GM21447 (cell line): ENCODE measurements around the gene SLC36A3.
A peak's percentile ranks its signal among the peaks of the same experiment; 100 is the strongest.
"Not testable (repeated sequence)": the region's sequence is repeated elsewhere in the genome, so short reads cannot be mapped to it uniquely, and the experiment has no call there.

Experiments
- ATAC-seq: cut with Tn5 transposase; IDR thresholded peaks from one replicate; pipeline ENCODE4 v1.9.1; 2021; ENCODE audit not compliant: unreplicated experiment

The SLC36A3 gene

DNA sequence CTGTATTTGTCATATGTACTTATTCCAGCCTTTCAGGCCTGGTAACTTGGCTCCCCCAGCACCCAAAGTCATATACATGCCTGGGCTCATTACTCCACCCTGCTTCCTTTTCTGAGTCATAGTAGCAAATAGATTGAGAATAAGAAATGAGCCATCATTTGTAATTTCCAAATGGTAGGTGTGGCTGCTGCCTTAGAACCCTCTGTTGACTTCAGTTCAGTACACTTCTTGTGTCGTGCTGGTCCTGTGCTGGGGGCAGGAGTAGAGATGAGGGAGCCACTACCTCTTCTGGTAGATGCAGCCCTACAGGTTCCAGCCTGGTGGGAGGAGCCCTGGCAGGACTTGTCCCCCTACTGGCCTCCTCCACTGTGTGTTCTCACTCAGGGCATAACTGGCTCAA lies 39.5 kb downstream of the SLC36A3 start:
- ATAC-seq: no peak

DNA sequence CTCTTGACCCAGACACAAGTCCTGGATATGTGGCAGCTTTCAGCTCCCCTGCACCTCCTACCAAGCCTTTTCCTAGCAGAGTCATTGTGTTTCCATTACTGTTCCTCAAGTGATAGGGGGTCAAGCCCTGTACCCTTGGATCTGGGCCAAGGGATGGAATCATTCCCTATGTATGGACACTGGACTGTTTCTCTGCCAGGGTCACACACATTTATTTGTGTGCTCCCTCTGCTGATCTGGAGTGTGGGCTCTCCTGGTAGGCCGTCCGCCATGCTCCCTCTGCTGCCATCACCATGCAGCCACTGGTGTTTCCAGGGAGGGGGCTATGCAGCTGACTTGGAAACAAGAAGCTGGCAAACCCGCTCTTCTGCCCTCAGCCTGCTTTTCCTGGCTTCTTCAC lies 41.0 kb downstream of the SLC36A3 start:
- ATAC-seq: no peak

DNA sequence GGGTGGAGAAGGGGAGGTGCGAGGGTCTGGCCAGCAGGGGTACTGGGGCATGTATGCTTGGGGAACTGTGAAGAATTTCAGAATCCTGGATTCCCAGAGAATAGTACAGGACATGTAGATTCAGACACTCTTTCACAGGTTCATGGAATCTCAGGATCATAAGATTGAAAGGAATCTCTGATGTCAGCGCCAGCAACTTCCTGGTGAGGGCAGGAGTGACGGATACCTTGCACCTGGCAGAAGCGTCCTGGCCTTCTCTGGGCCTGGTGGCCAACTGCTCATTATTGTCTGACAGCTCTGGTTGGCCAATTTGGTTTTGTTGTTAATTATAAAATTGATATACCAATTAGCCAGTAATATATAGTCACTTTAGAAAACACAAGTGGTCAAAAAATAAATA lies 43.6 kb downstream of the SLC36A3 start:
- ATAC-seq: no peak

DNA sequence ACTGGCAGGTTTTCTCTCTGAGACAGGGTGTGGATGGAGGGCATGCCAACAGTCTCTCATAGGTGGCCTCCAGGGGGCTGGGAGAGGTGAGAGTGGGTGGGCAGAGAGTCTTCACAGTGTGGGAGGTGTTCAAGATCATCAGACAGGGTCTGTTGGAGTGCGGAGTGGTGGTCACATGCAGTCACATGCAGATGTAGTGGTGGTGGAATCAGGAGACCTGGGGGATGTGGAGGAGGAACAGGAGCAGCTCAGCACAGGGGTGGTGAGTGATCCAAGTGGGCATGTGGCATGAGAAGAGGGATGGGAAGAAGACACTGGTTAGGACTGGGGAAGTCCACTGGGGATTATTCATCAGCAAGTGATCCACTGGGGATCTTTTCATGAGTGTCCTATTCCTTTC lies 44.8 kb downstream of the SLC36A3 start:
- ATAC-seq: no peak

DNA sequence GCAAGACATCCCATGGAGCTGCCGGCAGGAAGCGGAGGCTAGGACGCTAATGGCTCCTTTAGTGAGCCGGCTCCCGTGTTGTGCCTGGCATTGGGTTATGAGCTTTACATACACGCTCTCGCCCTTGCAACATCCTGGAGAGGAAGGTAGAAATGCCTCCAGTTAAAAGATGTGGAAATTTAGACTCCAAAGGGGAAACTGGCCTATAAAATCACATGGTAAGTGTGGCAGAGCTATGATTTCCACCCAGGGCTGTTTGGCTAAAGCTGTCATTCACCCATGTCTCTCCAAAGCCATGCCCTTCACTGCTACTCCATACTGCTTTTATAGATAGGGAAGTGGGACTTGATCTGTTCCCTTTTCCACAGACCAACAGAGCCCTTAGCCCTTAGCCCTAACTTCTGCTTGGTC lies 45.4 kb downstream of the SLC36A3 start:
- no peak for ATAC-seq

DNA sequence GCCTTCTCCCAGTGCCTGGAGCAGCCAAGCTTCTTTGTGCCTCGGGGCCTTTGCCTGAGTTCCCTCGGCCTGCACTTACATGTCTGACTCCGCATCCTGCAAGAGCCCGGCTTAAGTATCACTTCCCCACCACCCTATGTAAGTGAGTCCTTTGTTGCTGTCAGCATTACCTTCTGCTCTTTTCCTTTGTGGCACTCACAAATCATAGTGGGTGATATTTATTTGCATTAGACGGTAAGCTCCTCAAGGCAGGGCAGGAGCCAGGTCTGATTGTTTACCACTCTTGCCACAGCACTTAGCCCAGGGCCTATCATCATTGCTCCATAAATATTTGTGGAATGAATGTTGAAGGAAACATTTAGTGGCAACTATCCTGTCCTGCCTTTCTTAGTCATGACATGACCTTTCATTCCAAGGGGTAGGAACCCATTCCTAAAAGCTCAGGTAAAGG lies 45.8 kb downstream of the SLC36A3 start:
- peak; percentile 21 for ATAC-seq

DNA sequence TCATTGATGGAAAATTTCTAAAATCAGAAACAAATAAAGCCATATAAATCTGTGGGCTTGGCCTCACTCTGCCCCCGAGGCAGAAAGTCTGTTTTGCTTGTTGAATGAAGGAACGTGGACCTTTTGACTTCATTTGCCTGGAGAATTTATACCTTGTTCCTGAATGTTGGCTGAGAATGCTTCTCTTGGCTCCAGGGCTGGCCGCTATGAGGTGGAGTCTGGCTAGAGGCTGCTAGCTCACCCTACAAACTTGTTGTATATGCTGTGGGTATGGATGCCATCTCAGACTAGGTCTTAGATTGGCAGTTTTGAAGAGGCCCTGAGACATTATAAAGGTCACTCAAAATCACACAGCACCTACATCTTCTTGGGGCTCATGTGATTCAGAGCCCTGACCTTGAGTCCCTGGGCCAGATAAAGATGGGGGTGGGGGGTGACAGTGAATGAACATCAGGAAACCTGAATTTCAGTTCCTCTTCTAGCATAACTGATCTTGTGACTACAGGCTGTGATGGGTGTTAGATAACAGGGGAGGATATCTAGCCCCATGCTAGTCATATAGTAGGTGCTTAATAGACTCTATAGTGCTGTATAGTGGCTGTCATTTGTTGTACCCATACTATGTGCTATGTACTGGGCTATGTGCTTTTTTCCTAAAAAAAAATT lies 47.8 kb downstream of the SLC36A3 start:
- peak; percentile 48 for ATAC-seq

DNA sequence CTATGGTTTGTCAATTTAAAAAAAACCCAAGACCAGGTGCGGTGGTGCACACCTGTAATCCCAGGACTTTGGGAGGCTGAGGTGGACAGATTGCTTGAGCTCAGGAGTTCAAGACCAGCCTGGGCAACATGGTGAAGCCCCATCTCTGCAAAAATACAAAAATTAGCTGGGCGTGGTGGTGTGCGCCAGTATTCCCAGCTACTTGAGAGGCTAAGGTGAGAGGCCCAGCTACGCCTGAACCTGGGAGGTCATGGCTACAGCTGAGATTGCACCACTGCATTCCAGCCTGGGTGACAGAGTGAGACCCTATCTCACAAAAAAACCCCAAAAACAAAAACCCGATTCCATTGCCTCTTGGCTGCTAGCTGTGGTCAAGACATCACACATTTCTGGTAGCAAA lies 48.6 kb downstream of the SLC36A3 start:
- not testable (repeated sequence) for ATAC-seq

DNA sequence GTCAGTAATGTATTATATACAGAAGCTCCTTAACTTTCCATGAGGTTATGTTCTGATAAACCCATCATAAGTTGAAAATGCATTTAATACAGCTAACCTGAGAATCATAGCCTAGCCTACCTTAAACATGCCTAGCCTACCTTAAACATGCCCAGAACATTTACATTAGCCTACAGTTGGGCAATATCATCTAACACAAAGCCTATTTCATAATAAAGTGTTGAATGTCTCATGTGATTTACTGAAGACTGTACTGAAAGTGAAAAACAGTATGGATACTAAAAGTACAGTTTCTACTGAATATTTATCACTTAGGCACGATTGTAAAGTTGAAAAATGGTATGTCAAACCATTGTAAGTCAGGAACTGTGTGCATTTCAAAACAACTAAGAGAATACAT lies 49.0 kb downstream of the SLC36A3 start:
- no peak for ATAC-seq

DNA sequence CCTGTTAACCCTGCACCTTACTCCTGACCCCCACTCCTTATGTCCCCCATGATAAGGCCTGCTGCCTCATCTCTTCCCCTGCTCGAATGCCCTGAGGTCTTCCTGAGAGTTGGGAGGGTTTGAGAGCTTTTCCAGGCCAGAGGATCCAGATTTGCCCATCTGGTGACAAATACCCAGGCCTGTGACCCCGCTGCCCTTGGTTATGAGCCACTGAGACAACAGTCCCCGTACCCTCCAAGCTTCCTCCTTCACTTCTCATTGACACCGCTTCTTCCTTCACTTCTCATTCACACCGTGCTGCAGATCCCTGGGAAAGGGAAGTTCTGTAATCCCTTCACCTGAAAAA lies 50.0 kb downstream of the SLC36A3 start:
- no peak for ATAC-seq

DNA sequence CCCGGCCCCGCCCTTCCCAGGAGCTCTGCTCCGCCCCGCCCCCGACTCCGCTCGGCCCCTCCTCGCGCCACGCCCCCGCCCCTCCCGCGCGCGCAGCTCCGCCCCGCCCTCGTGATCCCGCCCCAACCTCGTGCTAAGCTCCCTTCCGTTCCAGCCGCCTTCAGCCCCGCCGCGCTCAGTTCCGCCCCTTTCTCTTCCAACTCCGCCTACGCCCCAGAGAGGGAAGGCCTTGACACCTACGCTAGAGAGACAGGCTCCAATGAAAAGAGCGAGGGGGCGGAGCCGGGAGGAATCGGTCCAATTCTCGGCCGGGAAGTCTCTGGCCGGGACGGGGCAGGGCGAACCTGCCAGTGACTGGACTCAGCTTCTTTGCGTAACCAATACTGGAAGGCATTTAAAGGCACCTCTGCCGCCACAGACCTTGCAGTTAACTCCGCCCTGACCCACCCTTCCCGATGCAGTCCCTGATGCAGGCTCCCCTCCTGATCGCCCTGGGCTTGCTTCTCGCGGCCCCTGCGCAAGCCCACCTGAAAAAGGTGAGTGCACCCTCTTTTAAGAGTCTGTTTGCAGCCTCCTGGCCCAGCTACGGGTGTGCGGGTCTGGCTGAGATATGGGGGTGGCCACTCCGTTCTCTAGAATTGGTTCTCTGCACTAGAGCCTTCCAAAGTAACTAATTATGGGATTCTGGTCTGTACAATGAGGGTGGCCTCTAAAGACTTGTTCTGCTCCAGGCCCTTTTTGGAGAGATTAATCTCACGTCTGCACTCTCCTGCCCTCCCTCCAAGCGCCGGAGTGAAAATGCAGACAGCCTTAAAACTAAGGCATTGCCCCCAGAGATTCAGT lies 50.6 kb downstream of the SLC36A3 start, which contains the start of gene GM2A:
GM2A (plus strand) TSS at position 424 of the 843 bp plus-strand sequence; CDS start at position 456, 32 bp downstream.
- ATAC-seq: peak; percentile 72

DNA sequence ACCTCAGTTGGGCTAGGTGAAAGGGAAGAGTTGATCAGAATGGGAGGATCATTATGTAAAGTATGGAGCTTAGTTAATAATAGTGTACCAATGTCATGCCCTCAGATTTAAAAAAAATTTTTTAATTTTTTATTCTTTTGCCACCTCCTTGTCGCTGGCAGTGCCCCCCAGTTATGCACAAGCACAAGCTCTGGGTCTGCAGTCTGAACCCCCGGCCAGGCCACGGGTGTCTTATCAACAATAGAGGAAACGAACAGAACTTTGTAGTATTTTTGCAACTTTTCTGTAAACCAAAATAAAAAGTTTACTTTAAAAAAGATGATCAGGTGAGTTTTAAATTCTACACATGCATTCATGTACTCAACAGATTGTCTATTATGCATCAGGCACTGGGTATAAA lies 51.9 kb downstream of the SLC36A3 start:
- ATAC-seq: no peak

DNA sequence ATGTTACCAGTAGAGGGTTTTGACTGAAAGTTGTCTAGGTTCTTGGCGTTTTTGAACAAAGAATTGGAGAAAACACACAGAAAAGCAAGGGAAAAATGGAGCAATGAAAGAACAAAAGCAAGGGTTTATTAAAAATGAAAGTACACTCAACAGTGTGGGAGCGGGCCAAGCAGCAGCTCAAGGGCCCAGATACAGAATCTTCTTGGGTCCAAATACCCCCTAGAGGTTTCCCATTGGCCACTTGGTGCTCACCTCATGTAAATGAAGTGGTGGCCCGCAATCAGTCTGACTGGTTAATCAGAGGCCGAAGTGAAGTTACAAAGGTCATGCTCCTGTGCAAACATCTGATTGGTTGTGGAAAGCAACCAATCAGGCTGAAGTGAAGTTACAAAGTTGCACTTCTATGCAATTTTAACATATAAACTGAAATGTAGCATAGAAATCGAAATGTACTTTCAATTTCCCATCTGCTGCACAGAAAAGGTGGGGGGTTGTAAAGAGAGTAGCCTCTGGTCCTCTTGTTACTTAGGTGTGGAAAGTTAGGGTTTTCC lies 52.5 kb downstream of the SLC36A3 start:
- no peak for ATAC-seq

DNA sequence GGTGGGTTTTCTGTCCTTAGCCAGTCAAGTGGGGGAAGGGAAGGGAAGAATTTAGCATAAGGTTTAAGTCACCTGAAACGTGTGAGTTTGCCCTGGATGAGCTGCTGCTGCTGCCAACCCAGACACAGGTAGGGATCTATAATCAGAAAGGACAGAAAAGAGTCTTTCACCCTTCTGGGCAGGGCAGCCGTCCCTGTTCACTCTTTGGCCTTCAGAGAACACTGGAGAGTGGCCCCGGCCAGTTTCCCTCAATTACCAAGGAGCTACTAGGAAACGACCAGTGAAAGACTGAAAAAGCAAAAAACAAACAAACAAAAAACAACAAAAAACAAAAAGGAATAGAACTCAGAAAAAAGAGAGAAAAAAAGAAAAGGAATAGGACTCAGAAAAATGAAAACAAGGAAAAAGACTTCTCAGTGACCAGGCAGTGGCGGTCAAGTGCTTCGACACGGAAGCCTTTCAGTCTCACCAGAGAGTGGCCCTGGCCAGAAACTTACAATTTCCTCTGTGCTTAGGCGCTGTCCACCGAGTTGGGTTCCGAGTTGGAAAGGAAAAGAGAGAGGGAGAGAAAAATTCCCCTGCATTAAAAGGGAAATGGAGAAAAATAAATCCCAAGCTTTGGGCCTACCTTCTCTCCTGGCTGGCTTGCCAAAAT lies 53.1 kb downstream of the SLC36A3 start:
- ATAC-seq: no peak

DNA sequence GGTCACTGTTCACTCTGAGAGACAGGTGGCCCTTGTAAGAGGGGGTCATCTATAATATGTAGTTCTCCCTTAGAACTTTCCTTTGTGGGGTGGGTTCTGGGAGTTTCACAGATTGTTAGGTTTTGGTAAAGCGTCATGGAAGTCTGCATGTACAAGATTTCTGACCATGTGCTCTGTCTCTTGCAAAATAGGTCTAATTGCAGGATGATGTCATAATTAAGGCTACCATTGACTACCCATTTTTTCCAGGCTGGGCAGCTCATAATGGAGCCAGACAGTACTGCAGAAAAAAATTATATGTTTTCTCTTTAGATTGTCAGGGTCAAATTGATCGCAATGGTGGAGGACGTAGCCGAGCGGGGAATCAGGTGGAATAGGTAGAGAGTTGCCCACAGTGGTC lies 54.3 kb downstream of the SLC36A3 start:
- ATAC-seq: no peak

DNA sequence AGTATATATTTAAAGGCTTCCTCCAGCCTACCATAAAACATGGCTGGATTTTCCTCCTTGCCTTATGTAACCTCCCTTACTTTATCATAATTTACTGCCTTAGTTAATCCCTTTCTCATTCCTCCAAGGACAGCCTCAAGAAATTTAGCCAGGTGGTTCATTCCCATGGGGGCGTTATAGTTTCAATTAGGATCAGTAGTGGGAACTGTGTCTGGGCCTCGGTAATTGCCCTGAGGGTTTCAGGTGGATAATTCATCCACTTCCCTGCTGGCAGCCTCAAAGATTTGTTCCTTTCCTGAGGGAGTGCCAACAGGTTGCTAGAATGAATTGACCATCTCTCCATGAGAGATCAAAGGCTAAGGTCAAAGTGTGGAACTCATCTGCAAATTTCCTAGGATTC lies 54.9 kb downstream of the SLC36A3 start:
- ATAC-seq: no peak

DNA sequence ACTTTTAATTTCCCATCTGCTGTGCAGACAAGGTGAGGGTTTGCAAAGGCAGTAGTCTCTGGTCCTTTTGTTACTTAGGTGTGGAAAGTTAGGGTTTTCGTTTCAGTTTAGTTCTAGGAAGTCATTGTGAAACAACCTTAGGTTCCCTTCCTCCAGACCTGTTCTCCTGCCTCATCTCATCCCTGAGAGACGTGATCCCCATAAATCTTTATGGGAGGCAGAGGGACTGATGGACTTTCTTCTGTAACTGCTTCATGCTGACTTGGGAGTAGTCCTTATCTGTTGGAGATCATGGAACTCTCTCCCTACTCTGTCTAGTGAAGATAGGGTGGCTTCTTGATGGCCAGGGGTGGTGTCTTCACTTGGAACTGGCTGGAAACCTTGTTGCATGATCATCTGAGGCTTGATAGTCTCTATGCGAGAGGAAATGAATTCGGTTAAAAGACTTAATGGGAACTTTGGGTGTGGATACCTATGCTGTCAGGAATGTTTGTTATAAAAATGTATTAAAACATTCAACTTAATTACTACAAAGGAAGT lies 57.8 kb downstream of the SLC36A3 start:
- no peak for ATAC-seq

DNA sequence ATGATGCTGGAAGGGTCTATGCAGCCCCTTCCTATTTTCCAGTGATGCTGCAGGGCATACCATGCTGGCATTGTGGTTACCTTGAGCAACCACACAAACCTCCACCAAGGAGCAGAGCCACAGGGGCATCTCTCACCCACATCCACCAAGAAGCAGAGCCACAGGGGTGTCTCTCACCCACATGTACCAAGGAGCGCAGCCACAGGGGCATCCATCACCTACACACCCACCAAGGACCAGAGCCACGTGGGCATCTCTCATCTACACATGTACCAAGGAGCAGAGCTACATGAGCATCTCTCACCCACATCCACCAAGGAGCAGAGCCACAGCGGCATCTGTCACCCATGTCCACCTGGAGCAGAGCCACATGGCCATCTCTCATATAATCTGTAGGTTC lies 59.4 kb downstream of the SLC36A3 start:
- ATAC-seq: no peak

DNA sequence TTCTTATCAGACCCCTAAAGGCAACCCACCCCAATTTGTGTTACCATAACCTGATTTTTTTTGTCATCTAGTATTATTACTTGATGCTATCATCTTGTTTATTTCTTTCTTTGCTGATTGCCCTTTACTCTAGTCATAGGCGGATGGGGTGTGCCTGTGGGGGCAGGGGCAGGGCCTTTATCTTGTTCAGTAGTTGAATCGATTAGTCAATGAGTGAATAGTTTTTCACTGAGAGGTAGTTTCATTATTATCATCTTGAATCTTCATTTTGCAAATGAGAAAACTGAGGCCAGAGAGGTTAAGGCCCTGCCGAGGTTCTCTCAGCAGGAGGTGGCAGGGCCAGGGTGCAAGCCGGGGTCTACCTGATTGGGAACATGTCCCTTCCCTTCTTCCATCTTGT lies 60.0 kb downstream of the SLC36A3 start:
- ATAC-seq: no peak

DNA sequence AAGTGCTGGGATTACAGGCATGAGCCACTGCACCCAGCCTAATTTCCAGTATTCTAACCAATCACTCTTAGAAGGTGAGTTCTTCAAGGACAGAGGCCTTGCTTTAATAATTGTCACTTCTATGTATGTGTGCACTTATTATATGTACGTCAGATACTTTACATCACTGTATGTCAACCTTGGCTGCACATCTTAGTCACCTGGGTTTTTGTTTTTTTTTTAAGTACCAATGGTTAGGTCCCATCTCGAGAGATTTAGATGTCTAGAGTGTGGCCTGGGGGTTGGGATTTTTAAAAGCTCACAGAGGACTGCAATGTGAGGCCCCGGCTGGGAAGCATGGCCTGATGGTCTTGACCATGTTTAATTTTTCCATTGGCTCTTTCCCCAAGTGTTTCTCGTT lies 60.4 kb downstream of the SLC36A3 start:
- no peak for ATAC-seq

DNA sequence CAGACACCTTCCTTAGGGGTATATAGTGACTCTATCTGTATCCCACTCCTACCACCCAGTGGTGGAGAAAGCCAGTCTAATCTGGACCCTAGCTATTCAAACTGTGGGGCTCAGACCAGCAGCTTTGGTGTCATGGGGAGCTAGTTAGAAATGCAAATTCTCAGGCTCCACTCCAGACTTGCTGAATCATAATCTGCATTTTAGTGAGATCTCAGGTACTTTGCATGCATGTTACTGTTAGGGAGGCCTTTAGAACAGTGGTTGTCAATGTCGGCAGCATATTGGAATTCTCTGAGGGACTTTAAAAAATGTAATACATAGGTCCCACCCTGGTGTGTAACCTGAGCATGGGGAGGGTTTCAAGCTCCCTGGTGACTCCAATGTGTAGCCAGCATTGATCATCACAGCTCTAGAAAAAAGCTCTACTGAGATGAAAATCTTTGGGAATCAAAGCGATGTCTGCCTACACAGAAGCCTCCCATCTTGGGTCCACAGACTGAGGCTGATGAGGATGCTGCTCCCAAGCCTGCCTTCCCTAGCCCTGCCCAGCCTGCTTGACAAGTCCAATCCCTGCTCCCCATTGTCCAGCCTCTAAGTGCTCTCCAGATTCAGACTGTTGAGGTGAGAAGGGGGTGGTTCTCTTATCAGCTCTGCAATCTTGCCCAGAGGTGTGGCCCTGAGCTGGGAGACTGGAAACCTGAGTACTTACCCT lies 62.5 kb downstream of the SLC36A3 start:
- ATAC-seq: no peak
